Osteocyte (in vitro differentiated cells): Measurements from ENCODE around the gene GOLT1B. TPM values are rescaled to one million over a fixed set of nuclear protein-coding genes. Genes with fewer than 3 reads are reported as not detected.

Source experiments
- DNase-seq: peaks from one replicate; pipeline ENCODE4 v3.0.0; 2021; ENCODE audit warnings: mixed read lengths; ENCODE audit not compliant: unreplicated experiment; ENCODE audit errors: extremely low spot score
- H3K27ac Mint-ChIP-seq: one replicate; pipeline ENCODE4 v1.8.0; 2021; ENCODE audit warnings: mild to moderate bottlenecking, mixed read lengths; ENCODE audit not compliant: unreplicated experiment
- H3K27me3 Mint-ChIP-seq: one replicate; pipeline ENCODE4 v1.8.0; 2021; ENCODE audit warnings: mixed read lengths; ENCODE audit not compliant: unreplicated experiment
- H3K36me3 Mint-ChIP-seq: one replicate; pipeline ENCODE4 v1.8.0; 2021; ENCODE audit warnings: mixed read lengths; ENCODE audit not compliant: unreplicated experiment
- H3K4me1 Mint-ChIP-seq: one replicate; pipeline ENCODE4 v1.8.0; 2021; ENCODE audit warnings: mixed read lengths; ENCODE audit not compliant: unreplicated experiment
- H3K4me3 Mint-ChIP-seq: one replicate; pipeline ENCODE4 v1.8.0; 2021; ENCODE audit warnings: mild to moderate bottlenecking, moderate library complexity, mixed read lengths; ENCODE audit not compliant: unreplicated experiment
- H3K9me3 Mint-ChIP-seq: one replicate; pipeline ENCODE4 v1.8.0; 2021; ENCODE audit warnings: mixed read lengths; ENCODE audit not compliant: unreplicated experiment
- total RNA-seq: library from RNA; stranded (reverse); gene quantifications from 2 replicates; pipeline ENCODE4 v1.2.1, GENCODE V29; 2021
- TF ChIP-seq, protein P1 (sequence below): fragments of 200-600 bp; sonication (generic); IDR thresholded peaks from 2 replicates; pipeline ENCODE4 v1.5.0; 2021; ENCODE audit warnings: antibody characterized with exemption, mild to moderate bottlenecking, moderate library complexity

The GOLT1B gene
- total RNA-seq, 1 donor from 2014 or later: 56.9 TPM

DNA sequence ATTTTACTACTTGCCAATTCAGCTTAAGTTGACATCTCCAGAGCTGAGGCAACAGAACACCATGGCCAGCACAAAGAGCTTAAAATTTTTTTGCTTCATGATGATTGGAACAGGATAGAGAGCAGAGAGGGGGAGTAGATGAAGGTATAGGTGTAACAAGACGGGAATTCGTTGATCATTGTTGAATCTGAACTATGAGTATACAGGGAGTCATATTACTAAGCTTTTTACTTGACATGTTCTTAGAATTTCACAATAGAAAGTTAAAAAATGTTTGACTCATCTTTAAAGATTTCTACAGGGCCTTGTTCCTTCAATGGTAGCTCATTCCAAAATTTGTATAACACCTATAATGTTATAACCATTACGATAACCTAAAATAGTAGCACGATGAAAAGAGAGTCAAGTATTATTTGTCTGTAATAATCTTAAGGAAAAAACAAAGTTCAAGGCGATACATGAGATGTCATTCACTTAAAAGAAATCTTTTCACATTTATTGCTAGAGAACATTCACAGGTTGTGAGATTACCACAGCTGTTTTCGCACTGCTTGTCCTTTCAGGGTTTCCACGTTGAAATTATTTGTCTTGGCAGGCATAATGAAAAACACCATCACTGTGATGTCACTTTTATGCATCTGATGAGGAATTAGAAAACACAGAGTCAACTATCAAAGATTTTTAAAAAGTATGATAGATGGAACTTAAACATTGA, 58.4 kb downstream of the GOLT1B start:
- peak overlapping the region; percentile 0 for H3K27ac Mint-ChIP-seq
- no peak for DNase-seq

DNA sequence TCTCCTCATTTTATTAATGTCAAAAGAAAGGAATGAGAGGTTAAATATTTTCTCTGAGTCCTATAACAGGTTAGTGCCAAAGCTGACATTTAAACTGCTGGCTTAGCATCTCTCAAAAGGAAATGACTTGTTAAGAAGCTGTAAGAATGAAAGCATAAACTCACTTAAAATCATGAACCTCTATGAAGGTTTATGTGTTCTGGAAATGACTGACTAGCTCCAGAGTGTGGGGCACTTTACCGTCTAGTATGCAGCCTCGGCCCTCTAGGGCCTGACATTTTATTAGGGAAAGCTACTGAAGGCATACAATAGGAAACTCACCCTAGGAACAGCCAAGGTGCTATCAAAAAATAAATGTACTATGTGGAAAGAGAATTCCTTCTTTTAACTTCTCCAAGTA, 59.6 kb downstream of the GOLT1B start:
- peaks cover 8% of the 10 kb centered on the region for H3K4me1 Mint-ChIP-seq
- H3K27ac Mint-ChIP-seq: no peak overlapping the region
- H3K27me3 Mint-ChIP-seq: no peaks in the 10 kb centered on the region
- no peaks in the 10 kb centered on the region for H3K9me3 Mint-ChIP-seq
- no peak for DNase-seq
- TF ChIP-seq, protein P1, sequence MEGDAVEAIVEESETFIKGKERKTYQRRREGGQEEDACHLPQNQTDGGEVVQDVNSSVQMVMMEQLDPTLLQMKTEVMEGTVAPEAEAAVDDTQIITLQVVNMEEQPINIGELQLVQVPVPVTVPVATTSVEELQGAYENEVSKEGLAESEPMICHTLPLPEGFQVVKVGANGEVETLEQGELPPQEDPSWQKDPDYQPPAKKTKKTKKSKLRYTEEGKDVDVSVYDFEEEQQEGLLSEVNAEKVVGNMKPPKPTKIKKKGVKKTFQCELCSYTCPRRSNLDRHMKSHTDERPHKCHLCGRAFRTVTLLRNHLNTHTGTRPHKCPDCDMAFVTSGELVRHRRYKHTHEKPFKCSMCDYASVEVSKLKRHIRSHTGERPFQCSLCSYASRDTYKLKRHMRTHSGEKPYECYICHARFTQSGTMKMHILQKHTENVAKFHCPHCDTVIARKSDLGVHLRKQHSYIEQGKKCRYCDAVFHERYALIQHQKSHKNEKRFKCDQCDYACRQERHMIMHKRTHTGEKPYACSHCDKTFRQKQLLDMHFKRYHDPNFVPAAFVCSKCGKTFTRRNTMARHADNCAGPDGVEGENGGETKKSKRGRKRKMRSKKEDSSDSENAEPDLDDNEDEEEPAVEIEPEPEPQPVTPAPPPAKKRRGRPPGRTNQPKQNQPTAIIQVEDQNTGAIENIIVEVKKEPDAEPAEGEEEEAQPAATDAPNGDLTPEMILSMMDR: no peak
- no peak overlapping the region for H3K4me3 Mint-ChIP-seq
- H3K36me3 Mint-ChIP-seq: no peaks in the 10 kb centered on the region

More for the DNA sequence above, 58.4 kb downstream of the GOLT1B start:
- H3K36me3 Mint-ChIP-seq: no peaks in the 10 kb centered on the region
- H3K9me3 Mint-ChIP-seq: no peaks in the 10 kb centered on the region
- no peaks in the 10 kb centered on the region for H3K27me3 Mint-ChIP-seq
- H3K4me3 Mint-ChIP-seq: no peak overlapping the region
- TF ChIP-seq, protein P1: no peak
- peaks cover 8% of the 10 kb centered on the region for H3K4me1 Mint-ChIP-seq

DNA sequence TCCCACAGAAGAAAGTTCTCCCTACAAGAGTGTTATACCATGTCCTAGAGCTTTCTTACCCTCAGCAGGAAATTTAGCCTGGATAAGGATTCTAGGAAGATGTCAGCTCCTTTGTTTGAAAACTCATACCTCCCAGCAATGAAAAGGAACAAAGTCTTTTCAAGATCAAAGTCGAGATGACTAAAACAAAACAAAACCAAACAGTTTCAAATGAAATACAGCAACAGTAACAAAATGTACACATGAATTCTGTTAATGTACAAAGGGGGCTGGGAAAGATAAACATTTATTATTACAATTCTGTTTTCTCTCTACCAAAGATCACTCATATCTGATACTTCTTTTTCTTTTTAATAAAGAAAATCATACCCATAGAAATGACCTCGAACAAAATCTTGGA, 61.3 kb downstream of the GOLT1B start:
- no peak for DNase-seq
- no peaks in the 10 kb centered on the region for H3K36me3 Mint-ChIP-seq
- H3K9me3 Mint-ChIP-seq: no peaks in the 10 kb centered on the region
- peaks cover 8% of the 10 kb centered on the region for H3K4me1 Mint-ChIP-seq
- no peaks in the 10 kb centered on the region for H3K27me3 Mint-ChIP-seq
- no peak overlapping the region for H3K4me3 Mint-ChIP-seq
- no peak overlapping the region for H3K27ac Mint-ChIP-seq
- TF ChIP-seq, protein P1: no peak

- no peak overlapping the region for H3K4me3 Mint-ChIP-seq
- no peak for DNase-seq
- H3K27me3 Mint-ChIP-seq: no peaks in the 10 kb centered on the region
- no peaks in the 10 kb centered on the region for H3K9me3 Mint-ChIP-seq
- H3K4me1 Mint-ChIP-seq: no peaks in the 10 kb centered on the region
- TF ChIP-seq, protein P1: no peak
- no peaks in the 10 kb centered on the region for H3K36me3 Mint-ChIP-seq
- H3K27ac Mint-ChIP-seq: no peak overlapping the region
These were observed 64.8 kb downstream of the GOLT1B start for GRCh38 chr12:21566223-21566906.

GRCh38 chr12:21566907-21567394, 65.4 kb downstream of the GOLT1B start:
- H3K4me1 Mint-ChIP-seq: no peaks in the 10 kb centered on the region
- no peak for DNase-seq
- H3K4me3 Mint-ChIP-seq: no peak overlapping the region
- H3K27ac Mint-ChIP-seq: no peak overlapping the region
- no peaks in the 10 kb centered on the region for H3K27me3 Mint-ChIP-seq
- TF ChIP-seq, protein P1: no peak
- no peaks in the 10 kb centered on the region for H3K36me3 Mint-ChIP-seq
- H3K9me3 Mint-ChIP-seq: no peaks in the 10 kb centered on the region
